Endothelial cell of umbilical vein (primary cell): ENCODE results near the gene PDSS2. TPM values are rescaled to one million over a fixed set of nuclear protein-coding genes. Genes with fewer than 3 reads are reported as not detected.

Experiments used
- BruUV-seq: library from RNA; stranded (reverse); fragments of 400-500 nt; replicated peaks from 2 replicates; lab custom pipeline; 2021; lab: Mats Ljungman, UMichigan
- CTCF ChIA-PET: fragments of 300-600, 350-600 bp; sonication (Branson Sonifier 250); formaldehyde crosslinking; loops from one replicate; lab custom pipeline; 2021; ENCODE audit warnings: antibody characterized with exemption, inconsistent platforms; lab: Charles Lee
- POLR2A ChIA-PET: fragments of 300-600, 350-600 bp; sonication (Branson Sonifier 250); formaldehyde crosslinking; loops from one replicate; lab custom pipeline; 2021; ENCODE audit warnings: antibody characterized with exemption, inconsistent platforms; lab: Charles Lee
- DNase-seq: peaks from one replicate; pipeline ENCODE4 v3.0.0-alpha.2; 2011; ENCODE audit warnings: low read depth, low spot score
- FAIRE-seq: peaks from 2 replicates; lab custom pipeline; 2011; peaks lifted over from hg19 to GRCh38; lab: Jason Lieb, UNC
- H2AFZ ChIP-seq: 2 replicates; pipeline ENCODE4 v1.6.0; 2012; ENCODE audit warnings: low read depth, low read length, control low read depth, inconsistent platforms
- H3K27ac ChIP-seq: 2 replicates; pipeline ENCODE4 v1.5.1; 2011; ENCODE audit warnings: low read depth, mild to moderate bottlenecking, control low read depth, low read length, moderate library complexity; ENCODE audit not compliant: insufficient read depth
- H3K27me3 ChIP-seq, 2 experiments: 2 replicates each; pipeline versions ENCODE4 v1.6.0 to v1.6.1; 2011; ENCODE audit warnings: low read length in 2 of 2, mixed read lengths in 1 of 2; ENCODE audit not compliant: control insufficient read depth in 2 of 2, insufficient read depth in 2 of 2
- H3K36me3 ChIP-seq, 2 experiments: 2 replicates in 1 of 2; 3 replicates in 1 of 2; pipeline ENCODE4 v1.5.1; 2011; ENCODE audit warnings: low read length in 2 of 2, mild to moderate bottlenecking in 1 of 2, moderate library complexity in 1 of 2; ENCODE audit not compliant: control insufficient read depth in 2 of 2, insufficient read depth in 2 of 2; ENCODE audit errors: extremely low read depth in 1 of 2
- H3K4me1 ChIP-seq: 3 replicates; pipeline ENCODE4 v1.5.1; 2011; ENCODE audit warnings: mild to moderate bottlenecking, low read length; ENCODE audit not compliant: control insufficient read depth, insufficient read depth; ENCODE audit errors: extremely low read depth
- H3K4me2 ChIP-seq: 2 replicates; pipeline ENCODE4 v1.6.1; 2011; ENCODE audit warnings: low read length, control low read depth, mixed read lengths; ENCODE audit not compliant: insufficient read depth
- H3K4me3 ChIP-seq, 3 experiments: fragments of 200-600 bp in 1 of 3; sonication (generic), shearing (Covaris generic) in 1 of 3; replicated peaks in 1 of 3; 2 replicates each; pipeline ENCODE4 v1.5.1; 2011 to 2016; ENCODE audit warnings: control low read depth in 3 of 3, low read length in 3 of 3, mild to moderate bottlenecking in 2 of 3, inconsistent platforms in 1 of 3, low read depth in 1 of 3, moderate library complexity in 1 of 3; ENCODE audit not compliant: insufficient read depth in 1 of 3
- H3K79me2 ChIP-seq: 2 replicates; pipeline ENCODE4 v1.6.0; 2012; ENCODE audit warnings: low read length, inconsistent platforms; ENCODE audit not compliant: control insufficient read depth, insufficient read depth
- H3K9ac ChIP-seq: replicated peaks from 2 replicates; pipeline ENCODE3; 2011; ENCODE audit warnings: low read length, control low read depth; ENCODE audit not compliant: insufficient read depth; ENCODE audit errors: extremely low read depth
- H3K9me1 ChIP-seq: replicated peaks from 3 replicates; pipeline ENCODE4 v1.6.0; 2011; ENCODE audit warnings: mild to moderate bottlenecking, low read length; ENCODE audit not compliant: control insufficient read depth, insufficient read depth; ENCODE audit errors: extremely low read depth
- H3K9me3 ChIP-seq: replicated peaks from 2 replicates; pipeline ENCODE4 v1.5.1; 2012; ENCODE audit warnings: low read length, inconsistent platforms; ENCODE audit not compliant: control insufficient read depth, insufficient read depth
- H4K20me1 ChIP-seq: replicated peaks from 2 replicates; pipeline ENCODE3; 2011; ENCODE audit warnings: mild to moderate bottlenecking, low read length; ENCODE audit not compliant: control insufficient read depth, insufficient read depth; ENCODE audit errors: extremely low read depth
- EZH2 ChIP-seq: IDR thresholded peaks from 2 replicates; pipeline ENCODE4 v1.6.1; 2012; ENCODE audit warnings: borderline replicate concordance, low read depth, mild to moderate bottlenecking, moderate library complexity, low read length, inconsistent platforms; ENCODE audit not compliant: severe bottlenecking
- FOS ChIP-seq: IDR thresholded peaks from 2 replicates; pipeline ENCODE4 v1.6.1; 2011; ENCODE audit warnings: mild to moderate bottlenecking, low read length, moderate library complexity, borderline replicate concordance; ENCODE audit not compliant: insufficient read depth
- GATA2 ChIP-seq: IDR thresholded peaks from 2 replicates; pipeline ENCODE4 v1.7.0; 2011; ENCODE audit warnings: low read depth, mild to moderate bottlenecking, moderate library complexity, mixed read lengths, low read length; ENCODE audit not compliant: insufficient read length, insufficient read depth
- JUN ChIP-seq: IDR thresholded peaks from 2 replicates; pipeline ENCODE4 v1.6.1; 2011; ENCODE audit warnings: borderline replicate concordance, low read depth; ENCODE audit not compliant: insufficient read length, insufficient read depth
- MYC ChIP-seq: IDR thresholded peaks from one replicate; pipeline ENCODE4 v1.6.1; 2011; ENCODE audit warnings: mild to moderate bottlenecking, low read depth, low read length
- POLR2A ChIP-seq: IDR thresholded peaks from 2 replicates; pipeline ENCODE4 v1.6.1; 2012; ENCODE audit warnings: low read depth, mild to moderate bottlenecking, control low read depth, low read length
- POLR2AphosphoS5 ChIP-seq: IDR thresholded peaks from 2 replicates; pipeline ENCODE4 v1.6.1; 2012; ENCODE audit warnings: low read depth, mild to moderate bottlenecking, control low read depth, low read length, moderate library complexity; ENCODE audit not compliant: insufficient read depth
- dilution Hi-C: fragments of 300-500 bp; cut with MboI; formaldehyde crosslinking; loops from one replicate; pipeline ENCODE4 v1.15.0; 2019; ENCODE audit warnings: low sequenced_read_pairs; ENCODE audit not compliant: extremely low pct_ligation_motif_present
- intact Hi-C: fragments of 100-400 bp; cut with micrococcal nuclease; formaldehyde crosslinking; loops from one replicate; pipeline ENCODE4 v1.10.0; 2022
- polyA plus RNA-seq, 4 experiments: library from polyadenylated mRNA; depleted of rRNA in 3 of 4; stranded (reverse) in 3 of 4; unstranded in 1 of 4; fragments of >200 nt; gene quantifications; 2 replicates each; pipeline versions ENCODE4 v1.2.1 to v1.2.3, GENCODE V29; 2011 to 2012; ENCODE audit warnings: missing spikeins in 1 of 4
- total RNA-seq: library from RNA; stranded (reverse); gene quantifications from 2 replicates; pipeline ENCODE4 v1.2.3, GENCODE V29; 2021
- TF ChIP-seq, protein P1 (sequence below), 2 donors: IDR thresholded peaks; 1 replicate in 1 of 2; 2 replicates in 1 of 2; pipeline ENCODE4 v1.5.1; 2011; ENCODE audit warnings: low read length in 2 of 2, mild to moderate bottlenecking in 2 of 2, moderate library complexity in 2 of 2, control low read depth in 1 of 2, inconsistent platforms in 1 of 2, low read depth in 1 of 2; ENCODE audit not compliant: insufficient read depth in 1 of 2; ENCODE audit errors: extremely low read depth in 1 of 2
- TF ChIP-seq, protein P2 (sequence below): IDR thresholded peaks from 2 replicates; pipeline ENCODE4 v1.6.1; 2011; ENCODE audit not compliant: insufficient read depth, insufficient read length

Gene PDSS2
- total and polyA plus RNA-seq, 2 donors (not counting 3 experiments of a cell fraction or from before 2014, with no cell fraction given) = 7.6 to 9.3 TPM

DNA sequence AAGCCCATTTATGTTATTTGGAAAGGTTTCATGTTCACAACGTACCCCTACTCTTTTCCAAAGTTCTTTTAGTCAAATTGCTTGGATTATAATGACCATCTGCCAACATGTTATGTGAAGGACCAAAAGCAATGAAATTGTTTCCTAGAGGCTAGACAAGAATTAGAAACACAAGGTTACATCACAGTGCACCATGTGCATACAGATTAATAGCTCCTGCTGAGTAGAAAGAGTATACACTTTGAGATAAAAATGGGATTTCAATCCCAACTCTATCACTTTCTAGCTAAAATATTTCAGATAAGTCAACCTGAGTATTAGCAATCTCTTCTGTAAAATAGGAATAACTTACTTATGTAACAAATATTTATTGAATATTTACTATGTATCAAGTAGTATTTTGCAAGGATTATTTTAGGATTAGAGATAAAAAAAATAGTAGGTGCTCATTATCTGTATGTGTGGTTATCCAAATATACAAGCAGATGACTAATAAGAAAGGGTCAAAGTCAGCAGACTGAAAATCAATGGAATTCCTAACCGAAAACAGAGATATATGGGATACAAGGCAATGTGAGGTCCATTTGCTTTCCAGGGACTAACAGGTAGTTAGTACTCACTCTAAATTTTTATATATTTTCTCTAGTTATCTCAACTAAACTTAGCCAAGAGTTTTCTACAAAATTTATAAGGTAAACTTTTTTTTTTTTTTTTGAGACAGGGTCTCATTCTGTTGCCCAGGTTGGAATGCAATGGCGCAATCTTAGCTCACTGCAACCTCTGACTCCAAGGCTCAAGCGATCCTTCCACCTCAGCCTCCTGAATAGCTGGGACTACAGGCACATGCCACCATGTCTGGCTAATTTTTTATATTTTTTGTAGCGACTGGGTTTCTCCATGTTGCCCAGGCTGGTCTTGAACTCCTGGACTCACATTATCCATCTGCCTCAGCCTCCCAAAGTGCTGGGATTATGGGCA lies 127.7 kb downstream of the PDSS2 start:
- Histone ChIP-seq H3K4me2 (no peak overlapping the region), H2AFZ (no peak overlapping the region), H3K9ac (no peak overlapping the region), H3K27me3 (no peaks in the 10 kb centered on the region), H3K9me3 (no peaks in the 10 kb centered on the region), H3K9me1 (no peaks in the 10 kb centered on the region), H4K20me1 (no peaks in the 10 kb centered on the region), H3K36me3 (no peaks in the 10 kb centered on the region), H3K4me3 (no peak overlapping the region), H3K27ac (no peak overlapping the region), H3K4me1 (no peaks in the 10 kb centered on the region), H3K79me2 (no peaks in the 10 kb centered on the region)
- TF ChIP-seq POLR2AphosphoS5 (no peak), MYC (no peak), EZH2 (no peak), POLR2A (no peak), GATA2 (no peak), JUN (no peak), FOS (no peak)
- TF ChIP-seq, protein P1, sequence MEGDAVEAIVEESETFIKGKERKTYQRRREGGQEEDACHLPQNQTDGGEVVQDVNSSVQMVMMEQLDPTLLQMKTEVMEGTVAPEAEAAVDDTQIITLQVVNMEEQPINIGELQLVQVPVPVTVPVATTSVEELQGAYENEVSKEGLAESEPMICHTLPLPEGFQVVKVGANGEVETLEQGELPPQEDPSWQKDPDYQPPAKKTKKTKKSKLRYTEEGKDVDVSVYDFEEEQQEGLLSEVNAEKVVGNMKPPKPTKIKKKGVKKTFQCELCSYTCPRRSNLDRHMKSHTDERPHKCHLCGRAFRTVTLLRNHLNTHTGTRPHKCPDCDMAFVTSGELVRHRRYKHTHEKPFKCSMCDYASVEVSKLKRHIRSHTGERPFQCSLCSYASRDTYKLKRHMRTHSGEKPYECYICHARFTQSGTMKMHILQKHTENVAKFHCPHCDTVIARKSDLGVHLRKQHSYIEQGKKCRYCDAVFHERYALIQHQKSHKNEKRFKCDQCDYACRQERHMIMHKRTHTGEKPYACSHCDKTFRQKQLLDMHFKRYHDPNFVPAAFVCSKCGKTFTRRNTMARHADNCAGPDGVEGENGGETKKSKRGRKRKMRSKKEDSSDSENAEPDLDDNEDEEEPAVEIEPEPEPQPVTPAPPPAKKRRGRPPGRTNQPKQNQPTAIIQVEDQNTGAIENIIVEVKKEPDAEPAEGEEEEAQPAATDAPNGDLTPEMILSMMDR (IDR thresholded peaks at IDR 0.05; ENCODE audit: extremely low read depth in 1 of 2, insufficient read depth in 1 of 2, low read depth in 1 of 2, low read length in 2 of 2) = no peak
- TF ChIP-seq, protein P2, sequence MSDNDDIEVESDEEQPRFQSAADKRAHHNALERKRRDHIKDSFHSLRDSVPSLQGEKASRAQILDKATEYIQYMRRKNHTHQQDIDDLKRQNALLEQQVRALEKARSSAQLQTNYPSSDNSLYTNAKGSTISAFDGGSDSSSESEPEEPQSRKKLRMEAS = no peak
- dilution Hi-C loops (no loop called here), intact Hi-C loops (no loop called here)
- DNase-seq (no peak), FAIRE-seq (no peak)
- no TSS peak for BruUV-seq
- CTCF ChIA-PET = interaction anchor here (1.0 to 2.0 kb wide), 5 partner anchors 9 to 82 kb away, joined by 3 to 4 read pairs (median 4); no protein-coding TSS in a partner anchor
- POLR2A ChIA-PET = interaction anchor here (0.6 kb wide), 1 partner anchor 21 kb away, joined by 5 read pairs; no protein-coding TSS in a partner anchor
